Measurements from ENCODE around the gene SERTAD2. TPM values are rescaled to one million over a fixed set of nuclear protein-coding genes. Genes with fewer than 3 reads are reported as not detected.

SERTAD2 gene
- total RNA-seq, 1 donor from 2014 or later, result 19.1 TPM

GRCh38 chr2:64631771-64632170 is 21.9 kb downstream of the SERTAD2 start:
- H3K36me3 Mint-ChIP-seq, result peaks cover 20% of the 10 kb centered on the region
- Histone ChIP-seq H3K36me3 (peaks cover 5% of the 10 kb centered on the region), H4K20me1 (ENCODE audit: low read depth) (peaks cover 15% of the 10 kb centered on the region)

GRCh38 chr2:64630752-64631151 is 23.0 kb downstream of the SERTAD2 start:
- Histone ChIP-seq H2AFZ (replicated peaks) (no peak overlapping the region), H3K4me3 (no peak overlapping the region), H3K79me2 (ENCODE audit: low read depth) (peaks cover 20% of the 10 kb centered on the region), H4K20me1 (ENCODE audit: low read depth) (peaks cover 14% of the 10 kb centered on the region), H3K4me1 (peaks cover 50% of the 10 kb centered on the region), H3K9me3 (ENCODE audit: low read depth) (no peaks in the 10 kb centered on the region), H3F3A (ENCODE audit: low read depth) (peaks cover 28% of the 10 kb centered on the region), H3K4me2 (no peak overlapping the region), H3K36me3 (peaks cover 5% of the 10 kb centered on the region), H3K9ac (no peak overlapping the region), H3K27me3 (no peaks in the 10 kb centered on the region), H3K27ac (no peak overlapping the region)
- peaks cover 73% of the 10 kb centered on the region for H3K4me1 Mint-ChIP-seq
- peak overlapping the region; percentile 25 for H3K4me3 Mint-ChIP-seq
- DNase-seq (ENCODE audit: low spot score), result no peak
- TF ChIP-seq EZH2 (IDR thresholded peaks at IDR 0.05) (no peak), EZH2phosphoT487 (IDR thresholded peaks at IDR 0.05) (no peak), CTCF (IDR thresholded peaks at IDR 0.05) (no peak)
- H3K36me3 Mint-ChIP-seq, result peaks cover 13% of the 10 kb centered on the region
- H3K9me3 Mint-ChIP-seq, result no peaks in the 10 kb centered on the region
- H3K27ac Mint-ChIP-seq, result peak overlapping the region; percentile 90
- no peaks in the 10 kb centered on the region for H3K27me3 Mint-ChIP-seq (ENCODE audit: insufficient read depth, low read depth)

More at GRCh38 chr2:64631771-64632170, 21.9 kb downstream of the SERTAD2 start:
- no peak overlapping the region for H3K4me3 Mint-ChIP-seq
- Histone ChIP-seq H3K79me2 (ENCODE audit: low read depth) (peaks cover 23% of the 10 kb centered on the region), H2AFZ (replicated peaks) (no peak overlapping the region), H3K9me3 (ENCODE audit: low read depth) (no peaks in the 10 kb centered on the region), H3K4me1 (peaks cover 40% of the 10 kb centered on the region), H3K27me3 (no peaks in the 10 kb centered on the region), H3K27ac (no peak overlapping the region), H3K9ac (no peak overlapping the region), H3K4me2 (no peak overlapping the region), H3K4me3 (no peak overlapping the region), H3F3A (ENCODE audit: low read depth) (peaks cover 27% of the 10 kb centered on the region)
- TF ChIP-seq EZH2phosphoT487 (IDR thresholded peaks at IDR 0.05) (no peak), EZH2 (IDR thresholded peaks at IDR 0.05) (no peak), CTCF (IDR thresholded peaks at IDR 0.05) (no peak)
- peaks cover 3% of the 10 kb centered on the region for H3K27me3 Mint-ChIP-seq (ENCODE audit: insufficient read depth, low read depth)
- no peak for DNase-seq (ENCODE audit: low spot score)
- H3K27ac Mint-ChIP-seq, result no peak overlapping the region
- no peaks in the 10 kb centered on the region for H3K9me3 Mint-ChIP-seq
- peaks cover 70% of the 10 kb centered on the region for H3K4me1 Mint-ChIP-seq

- H3K4me1 ChIP-seq, result peaks cover 56% of the 10 kb centered on the region
- H3K27ac ChIP-seq, result no peak overlapping the region
- no peak overlapping the region for H3K9ac ChIP-seq
- H4K20me1 ChIP-seq (ENCODE audit: low read depth), result peaks cover 11% of the 10 kb centered on the region
- no peak for TF ChIP-seq EZH2 (IDR thresholded peaks at IDR 0.05)
- TF ChIP-seq CTCF (IDR thresholded peaks at IDR 0.05), result no peak
- no peak for TF ChIP-seq EZH2phosphoT487 (IDR thresholded peaks at IDR 0.05)
- no peak overlapping the region for H2AFZ ChIP-seq (replicated peaks)
- no peaks in the 10 kb centered on the region for H3K9me3 ChIP-seq (ENCODE audit: low read depth)
- no peak overlapping the region for H3K4me3 ChIP-seq
- Mint-ChIP-seq H3K9me3 (no peaks in the 10 kb centered on the region), H3K27me3 (ENCODE audit: insufficient read depth, low read depth) (peaks cover 4% of the 10 kb centered on the region), H3K4me1 (peaks cover 73% of the 10 kb centered on the region), H3K27ac (no peak overlapping the region), H3K4me3 (no peak overlapping the region), H3K36me3 (peaks cover 10% of the 10 kb centered on the region)
- H3K36me3 ChIP-seq, result peaks cover under 1% of the 10 kb centered on the region
- no peak overlapping the region for H3K4me2 ChIP-seq
- H3K27me3 ChIP-seq, result no peaks in the 10 kb centered on the region
- H3F3A ChIP-seq (ENCODE audit: low read depth), result peaks cover 28% of the 10 kb centered on the region
- DNase-seq (ENCODE audit: low spot score), result no peak
- peaks cover 20% of the 10 kb centered on the region for H3K79me2 ChIP-seq (ENCODE audit: low read depth)
Observed at GRCh38 chr2:64629875-64630274, 23.8 kb downstream of the SERTAD2 start.

Data from neural progenitor cell (in vitro differentiated cells).